NCI-H128 (cell line): Measurements from ENCODE around the gene NKX1-1.

ENCODE experiments used
- DNase-seq: peaks from one replicate; lab custom pipeline; 2025; ENCODE audit not compliant: unreplicated experiment; lab: John Stamatoyannopoulos, UW

Gene NKX1-1

DNA sequence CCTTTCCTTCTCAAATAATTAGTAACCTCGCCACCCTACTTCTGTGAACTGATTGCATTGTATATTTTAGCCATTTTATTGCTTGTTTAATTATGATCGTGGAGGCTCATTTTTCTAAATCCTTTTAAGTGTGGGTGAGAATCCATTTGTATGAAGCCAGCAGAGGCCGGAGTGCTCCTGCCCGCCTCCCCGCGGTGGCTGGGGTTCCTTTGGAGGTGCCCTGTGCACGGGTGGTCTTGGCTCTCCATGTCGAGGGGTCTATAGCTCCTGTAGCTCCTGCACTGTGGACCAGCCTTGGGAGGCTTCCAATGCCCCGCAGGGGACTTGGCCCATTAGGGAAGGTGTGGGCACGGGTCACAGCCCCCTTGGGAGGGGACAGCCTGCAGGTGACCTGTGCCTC lies 44.2 kb downstream of the NKX1-1 start:
- no peak for DNase-seq

DNA sequence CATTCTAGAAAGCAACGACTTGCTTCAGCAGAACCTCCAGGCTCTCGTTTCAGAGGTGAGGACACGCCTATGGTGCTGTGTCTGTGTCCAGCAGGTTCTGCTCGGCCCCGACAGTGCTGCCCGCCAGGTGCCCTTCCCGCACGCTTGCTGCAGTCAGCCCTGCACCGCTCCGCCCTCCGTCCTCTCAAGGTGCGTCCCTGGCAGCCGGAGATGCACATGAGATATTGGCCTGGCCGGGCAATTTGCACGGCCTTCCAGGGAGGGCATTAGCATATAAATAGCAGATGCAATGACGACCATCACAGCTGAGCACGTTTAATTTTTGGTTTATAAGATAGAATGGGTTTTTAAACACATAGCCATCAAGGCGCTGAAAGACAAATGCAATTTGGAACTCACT lies 44.8 kb downstream of the NKX1-1 start:
- DNase-seq: no peak

DNA sequence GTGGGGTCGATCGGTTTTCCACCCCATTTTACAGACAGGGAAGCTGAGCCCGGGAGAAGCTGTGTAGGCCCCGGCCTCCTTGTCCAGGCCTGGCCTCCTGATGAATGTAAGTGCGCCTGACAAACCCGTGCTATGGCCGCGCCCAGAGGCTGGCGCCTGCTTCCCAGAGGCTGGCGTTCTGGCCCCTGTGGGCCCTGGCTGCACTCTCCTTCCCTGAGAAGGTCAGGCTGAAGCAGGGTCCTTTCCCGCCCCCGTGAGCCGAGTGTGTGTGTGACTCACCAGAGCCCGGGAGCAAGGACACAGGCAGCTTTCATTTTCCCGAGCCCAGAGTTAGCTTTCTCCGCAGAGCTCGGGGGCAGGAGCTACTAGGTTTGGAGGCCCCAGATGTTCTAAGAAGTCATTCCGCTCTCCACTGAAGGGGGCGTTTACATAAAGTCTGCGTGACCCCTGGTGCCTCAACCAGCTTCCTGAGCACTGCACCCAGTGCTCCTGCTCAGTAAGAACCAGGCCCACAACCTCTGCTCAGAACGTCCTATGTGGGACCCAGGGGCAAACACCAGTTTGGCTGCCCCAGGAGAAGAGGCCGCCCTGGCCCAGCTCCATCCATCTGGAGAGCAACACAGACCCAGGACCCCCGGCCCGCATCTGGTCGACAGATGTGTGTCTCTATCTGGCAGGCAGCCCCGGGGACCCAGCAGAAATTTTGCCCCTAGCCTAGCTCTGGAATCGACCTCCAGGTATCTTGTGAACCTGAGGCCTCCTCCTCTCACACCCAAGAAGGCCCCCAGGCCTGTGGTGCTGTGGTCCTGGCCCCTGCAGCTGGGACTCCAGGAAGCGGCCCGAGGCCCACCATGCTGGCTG lies 45.6 kb downstream of the NKX1-1 start:
- DNase-seq: no peak

DNA sequence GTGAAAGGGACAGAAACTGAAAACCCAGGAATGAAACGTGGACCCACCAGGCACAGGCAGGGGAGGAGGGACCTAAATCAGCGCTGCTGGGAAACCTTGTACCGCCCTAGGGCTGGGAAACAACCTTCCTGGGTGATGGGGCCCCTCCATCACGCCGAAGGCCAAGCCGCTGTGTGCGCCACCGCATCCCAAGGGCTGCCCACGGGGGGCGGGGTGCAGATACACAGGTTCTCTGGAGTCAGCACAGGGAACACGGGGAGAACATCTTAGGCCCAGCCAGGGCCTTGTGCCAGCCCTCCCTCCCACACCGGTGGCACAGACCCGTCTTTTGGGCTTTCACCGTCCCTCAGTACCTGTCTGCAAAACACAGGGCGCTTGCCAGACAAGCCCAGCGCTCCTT lies 46.3 kb downstream of the NKX1-1 start:
- DNase-seq: no peak

DNA sequence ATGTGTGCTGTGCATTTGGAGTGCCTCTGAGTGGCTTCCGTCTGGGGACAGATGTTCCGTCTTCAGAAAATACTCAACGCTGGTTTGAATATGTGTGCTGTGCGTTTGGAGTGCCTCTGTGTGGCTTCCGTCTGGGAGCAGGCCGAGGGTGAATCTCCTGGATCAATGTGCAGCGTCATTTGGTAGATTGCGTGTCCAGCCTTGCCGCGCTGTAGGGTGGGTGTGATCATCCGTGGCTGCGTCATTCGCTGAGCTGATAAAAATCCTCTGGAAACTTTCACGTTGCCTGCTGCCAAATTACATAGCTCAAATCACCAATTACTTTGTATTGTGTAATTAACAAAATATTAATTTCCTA lies 47.1 kb downstream of the NKX1-1 start:
- DNase-seq: no peak

DNA sequence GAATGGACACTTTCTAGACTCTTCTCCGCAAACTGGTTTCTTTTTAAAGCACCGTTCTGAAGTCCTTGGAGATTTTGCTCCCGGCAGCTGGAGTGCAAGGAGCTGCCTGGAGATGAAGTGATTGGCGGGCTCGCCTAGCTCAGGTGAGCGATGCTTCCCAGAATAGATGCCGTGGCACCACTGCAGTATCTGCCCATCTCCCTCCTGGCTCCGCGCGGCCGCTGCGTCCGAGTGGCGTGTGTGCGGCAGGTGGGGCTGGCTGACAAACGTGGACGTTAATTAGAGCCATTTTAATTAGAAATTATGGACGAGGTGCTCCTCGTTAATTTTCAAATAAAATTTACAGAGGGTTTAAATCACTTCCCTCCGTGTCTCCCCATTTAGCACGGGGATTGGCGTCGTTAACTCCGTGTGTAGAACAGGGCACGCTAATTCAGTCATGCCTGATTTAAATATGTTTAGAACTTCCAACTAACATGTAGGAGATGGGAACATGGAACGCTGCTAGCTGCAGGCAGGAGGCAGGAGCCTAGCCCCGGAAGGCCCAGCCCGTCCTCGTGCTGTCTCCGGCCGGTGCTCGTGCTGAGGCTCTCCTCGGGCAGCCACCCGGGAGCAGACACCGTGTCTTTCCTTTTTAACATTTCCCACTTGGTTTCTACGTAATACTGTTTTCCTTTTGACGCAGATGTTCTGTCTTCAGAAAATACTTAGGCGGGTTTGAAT lies 47.7 kb downstream of the NKX1-1 start:
- DNase-seq: no peak

DNA sequence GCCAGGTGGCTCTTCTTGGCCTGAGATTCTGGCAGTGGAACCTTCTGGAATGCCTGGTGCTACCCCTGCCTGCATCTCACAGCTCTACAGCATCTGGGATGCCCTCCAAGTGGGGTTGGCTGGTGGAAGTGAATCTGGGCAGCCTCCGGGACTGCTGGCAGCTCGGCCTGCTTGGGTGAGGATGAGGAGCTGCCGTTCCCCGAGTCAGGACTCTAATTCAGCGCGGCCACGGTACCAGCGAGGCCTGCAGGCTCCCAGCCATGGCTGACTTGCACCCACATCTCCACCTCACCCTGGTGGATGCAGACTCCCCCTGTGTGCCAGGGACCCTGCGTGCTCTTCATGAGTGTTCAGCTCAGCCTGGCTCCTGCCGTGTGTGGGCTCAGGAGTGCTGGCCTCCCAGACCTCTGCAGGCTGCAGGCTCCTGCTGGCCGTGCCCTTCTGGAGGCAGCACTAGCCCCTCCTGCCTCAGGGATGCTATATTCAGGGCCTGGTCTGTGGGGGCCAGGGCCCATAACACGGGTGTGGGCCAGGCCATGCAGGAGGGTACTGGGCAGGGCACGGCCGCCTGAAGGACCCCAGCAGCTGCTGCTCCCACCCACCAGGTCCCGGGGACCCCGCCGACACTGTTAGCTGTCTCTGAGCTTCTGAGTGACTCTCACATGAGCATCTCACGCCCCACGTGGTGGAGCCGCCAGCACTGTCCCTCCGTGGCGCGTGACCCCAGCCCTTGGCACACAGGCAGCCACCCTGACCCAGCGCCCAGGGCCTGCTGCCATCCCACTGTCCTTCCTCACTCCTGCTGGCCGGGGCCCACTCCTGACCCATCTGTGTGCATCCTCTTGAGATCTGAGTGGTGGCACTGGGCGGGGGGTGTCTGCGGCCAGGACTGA lies 48.6 kb downstream of the NKX1-1 start:
- DNase-seq: no peak

DNA sequence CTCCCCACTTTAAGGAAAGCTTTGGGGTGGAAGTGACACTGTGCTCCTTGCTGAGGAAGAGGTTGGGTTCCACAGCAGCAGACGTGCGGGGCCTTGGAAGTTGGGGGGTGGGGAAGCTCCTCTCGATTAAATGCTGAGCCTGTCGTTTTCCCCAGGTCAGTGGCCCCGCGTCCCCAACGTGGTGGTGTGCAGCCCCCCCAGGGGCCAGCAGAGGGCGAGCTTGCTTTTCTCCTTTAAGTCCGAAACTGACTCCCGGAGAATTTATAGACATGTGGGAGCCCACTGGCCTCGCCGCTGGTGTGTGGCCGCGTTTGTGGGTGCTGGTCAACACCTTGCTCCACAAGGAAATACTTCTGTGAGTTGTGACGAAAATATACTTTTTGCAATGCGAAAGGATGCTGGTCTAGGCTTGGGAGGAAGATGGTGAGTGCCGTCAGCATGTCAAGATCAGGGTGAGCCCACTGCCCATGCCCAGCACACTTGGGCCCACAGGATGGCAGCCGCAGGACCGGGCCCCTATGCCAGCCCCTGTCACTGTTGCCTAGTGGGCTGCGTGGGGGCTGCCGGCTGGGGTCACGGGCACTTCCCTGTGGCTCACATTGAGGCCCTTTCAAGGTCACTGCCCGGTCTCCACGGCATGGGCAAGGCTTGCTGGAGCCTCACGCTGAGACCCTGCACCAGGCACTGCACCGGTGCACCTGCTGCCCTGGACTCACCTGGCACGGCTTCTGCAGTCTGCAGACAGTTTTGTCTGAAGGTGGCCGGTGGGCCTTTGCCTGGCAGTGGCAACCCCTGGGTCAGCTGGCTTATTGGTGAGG lies 49.9 kb downstream of the NKX1-1 start:
- no peak for DNase-seq

DNA sequence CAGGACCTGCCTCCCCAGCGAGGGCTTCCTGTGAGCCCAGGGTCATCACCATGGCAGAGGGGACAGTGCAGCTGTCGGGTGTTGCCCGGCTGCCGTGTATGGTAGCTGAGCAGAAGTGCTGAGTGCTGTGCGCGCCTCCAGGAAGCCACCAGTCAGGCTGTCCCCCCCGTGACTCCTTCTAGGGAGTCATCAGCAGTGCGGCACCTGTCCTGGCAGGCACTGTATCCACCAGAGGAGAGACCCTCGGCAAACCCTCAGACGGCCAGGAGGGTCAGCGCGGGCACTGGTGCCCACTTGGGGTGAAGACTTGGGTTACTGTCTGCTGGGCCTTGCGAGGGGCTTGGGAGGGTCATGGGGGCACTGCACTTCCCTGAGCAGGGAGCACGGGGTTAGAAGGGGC lies 50.9 kb downstream of the NKX1-1 start:
- DNase-seq: no peak

DNA sequence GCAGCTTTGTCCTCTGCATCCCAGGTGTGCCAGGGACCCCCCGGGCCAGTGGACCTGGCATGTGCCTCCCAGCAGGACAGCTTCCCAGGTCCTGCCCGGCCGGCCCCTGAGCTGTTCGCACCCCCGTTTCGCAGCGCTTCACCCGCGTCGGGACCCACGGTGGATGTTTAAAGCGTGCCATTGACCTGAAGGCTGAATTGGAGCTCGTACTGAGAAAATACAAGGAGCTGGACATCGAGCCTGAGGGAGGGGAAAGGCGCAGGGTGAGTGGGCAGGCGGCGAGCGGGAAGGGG lies 51.3 kb downstream of the NKX1-1 start:
- no peak for DNase-seq

DNA sequence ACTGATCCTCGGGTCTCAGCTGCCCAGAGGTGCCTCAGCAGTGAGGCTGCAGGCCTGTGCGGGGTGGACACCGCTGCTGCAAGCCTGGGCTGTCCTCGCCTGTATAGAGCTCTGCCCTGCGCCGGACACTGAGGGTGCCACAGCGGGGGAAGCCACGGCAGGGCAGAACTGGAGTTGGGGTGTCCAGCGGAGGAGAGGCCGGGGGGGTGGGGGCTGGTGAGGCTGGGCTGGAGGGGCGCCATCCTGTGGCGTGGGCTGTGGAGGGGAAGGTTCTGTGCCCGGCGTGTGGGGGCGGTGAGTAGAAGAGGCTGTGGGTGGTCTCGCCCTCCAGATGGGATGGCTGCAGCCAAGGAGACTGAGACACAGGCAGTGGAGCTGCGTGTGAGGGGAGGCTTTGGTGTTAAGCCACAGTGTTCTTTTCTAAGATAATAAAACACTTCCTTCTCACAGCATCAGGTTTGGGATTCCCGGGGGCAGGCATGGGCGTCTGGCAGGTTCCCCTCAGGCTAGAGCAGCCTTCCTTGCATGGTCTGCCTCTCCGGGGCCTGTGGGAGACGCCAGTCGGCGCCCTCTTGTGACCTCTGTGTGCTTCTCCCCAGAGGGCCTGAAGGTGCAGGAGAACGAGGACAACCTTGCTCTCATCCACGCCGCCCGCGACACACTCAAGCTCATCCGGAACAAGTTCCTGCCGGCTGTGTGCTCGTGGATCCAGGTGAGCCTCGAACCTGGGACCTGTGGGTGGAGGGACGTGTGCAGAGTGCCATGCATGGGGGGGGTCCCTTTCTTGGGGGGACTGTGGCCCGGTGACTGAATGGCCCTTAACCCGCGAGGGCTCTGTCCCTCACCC lies 51.9 kb downstream of the NKX1-1 start:
- no peak for DNase-seq

DNA sequence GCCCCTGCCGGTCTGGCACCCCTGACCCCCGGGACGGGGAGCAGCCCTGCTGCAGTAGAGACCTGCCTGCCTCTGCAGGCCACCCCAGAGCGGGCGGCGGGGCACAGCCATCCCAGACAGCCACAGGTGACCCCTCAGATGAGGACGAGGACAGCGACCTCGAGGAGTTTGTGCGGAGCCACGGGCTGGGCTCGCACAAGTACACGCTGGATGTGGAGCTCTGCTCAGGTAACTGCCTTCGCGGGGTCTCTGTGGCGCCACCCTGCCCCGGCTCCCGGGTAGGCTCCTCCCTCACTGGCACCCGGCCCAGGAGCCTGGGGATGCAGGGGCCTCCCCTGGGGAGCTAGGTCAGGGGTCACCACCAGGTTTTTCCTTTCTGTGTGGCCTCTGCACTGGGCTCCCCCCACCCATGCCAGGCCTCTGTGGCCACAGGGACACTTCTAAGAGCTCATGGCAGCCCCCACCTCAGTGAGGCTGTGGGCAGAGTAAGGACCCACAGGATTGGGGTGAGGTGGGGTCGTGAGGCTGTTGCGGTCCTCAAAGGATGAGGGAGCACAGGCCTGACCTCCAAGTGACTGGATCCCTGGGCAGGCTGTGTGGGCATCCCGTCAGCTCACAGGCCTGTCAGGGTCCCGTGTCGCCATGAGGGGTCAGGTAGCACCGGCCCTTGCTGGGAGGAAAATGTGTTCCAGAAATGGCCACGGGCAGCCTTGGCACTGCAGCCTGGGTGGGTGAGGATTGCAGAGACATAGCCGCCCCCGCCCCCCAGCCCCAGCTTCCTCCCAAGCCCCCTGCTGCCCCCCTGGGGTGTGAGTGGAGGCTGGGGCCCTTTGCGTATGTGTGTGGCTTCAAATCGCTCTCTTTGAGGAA lies 52.8 kb downstream of the NKX1-1 start:
- DNase-seq: no peak
